Neural cell (in vitro differentiated cells): Measurements from ENCODE around the gene FAM20B. TPM values are rescaled to one million over a fixed set of nuclear protein-coding genes. Genes with fewer than 3 reads are reported as not detected.

ENCODE experiments used
- H2AFZ ChIP-seq: fragments of 200-600, 300-800 bp; sonication (generic), shearing (Covaris generic); 2 replicates; pipeline ENCODE4 v1.6.0; 2014; ENCODE audit warnings: low read depth, mild to moderate bottlenecking, antibody characterized with exemption, low read length, moderate library complexity
- H3F3A ChIP-seq: fragments of 200-600 bp; shearing (Covaris generic); 2 replicates; pipeline ENCODE4 v1.6.1; 2016; ENCODE audit warnings: mild to moderate bottlenecking, moderate library complexity, mixed read lengths, antibody characterized with exemption, low read length; ENCODE audit not compliant: insufficient read depth, poor library complexity, severe bottlenecking
- H3K27ac ChIP-seq: fragments of 200-600, 300-800 bp; sonication (generic), shearing (Covaris generic); 2 replicates; pipeline ENCODE4 v1.5.1; 2014; ENCODE audit warnings: mild to moderate bottlenecking, low read length, moderate library complexity
- H3K27me3 ChIP-seq: fragments of 300-800, 200-600 bp; sonication (generic), shearing (Covaris generic); 2 replicates; pipeline ENCODE4 v1.6.0; 2014; ENCODE audit warnings: mild to moderate bottlenecking, low read depth, low read length, moderate library complexity; ENCODE audit not compliant: insufficient read depth
- H3K36me3 ChIP-seq: fragments of 300-800, 200-600 bp; sonication (generic), shearing (Covaris generic); 2 replicates; pipeline ENCODE4 v1.5.1; 2014; ENCODE audit warnings: mild to moderate bottlenecking, antibody characterized with exemption, low read length, moderate library complexity; ENCODE audit not compliant: insufficient read depth
- H3K4me2 ChIP-seq: fragments of 300-800, 200-600 bp; sonication (generic), shearing (Covaris generic); 2 replicates; pipeline ENCODE4 v1.6.0; 2014; ENCODE audit warnings: mild to moderate bottlenecking, low read length
- H3K4me3 ChIP-seq: fragments of 300-800, 200-600 bp; sonication (generic), shearing (Covaris generic); 2 replicates; pipeline ENCODE4 v1.5.1; 2014; ENCODE audit warnings: mild to moderate bottlenecking, low read length, moderate library complexity
- H3K79me2 ChIP-seq: fragments of 200-600 bp; shearing (Covaris generic); replicated peaks from 2 replicates; pipeline ENCODE4 v1.6.0; 2014; ENCODE audit warnings: mild to moderate bottlenecking, low read length, moderate library complexity; ENCODE audit not compliant: insufficient read depth
- H3K9ac ChIP-seq: fragments of 300-800, 200-600 bp; sonication (generic), shearing (Covaris generic); 2 replicates; pipeline ENCODE4 v1.6.1; 2016; ENCODE audit warnings: mild to moderate bottlenecking, low read length, mixed read lengths
- H3K9me2 ChIP-seq: fragments of 200-600 bp; shearing (Covaris generic); 2 replicates; pipeline ENCODE4 v1.6.1; 2016; ENCODE audit warnings: mild to moderate bottlenecking, low read length, mixed read lengths; ENCODE audit not compliant: insufficient read depth
- H3K9me3 ChIP-seq: fragments of 200-600, 300-800 bp; sonication (generic), shearing (Covaris generic); 2 replicates; pipeline ENCODE4 v1.6.1; 2016; ENCODE audit warnings: mild to moderate bottlenecking, mixed run types, low read length, moderate library complexity, mixed read lengths
- H4K20me1 ChIP-seq: fragments of 200-600 bp; shearing (Covaris generic); 2 replicates; pipeline ENCODE4 v1.6.1; 2016; ENCODE audit warnings: mild to moderate bottlenecking, mixed run types; ENCODE audit not compliant: insufficient read depth
- MXI1 ChIP-seq: fragments of 450-650 bp; conservative IDR thresholded peaks from 2 replicates; pipeline ENCODE4 v1.6.1; 2014; ENCODE audit warnings: antibody characterized with exemption, mild to moderate bottlenecking; ENCODE audit not compliant: poor library complexity, severe bottlenecking
- POLR2AphosphoS5 ChIP-seq: IDR thresholded peaks from 2 replicates; pipeline ENCODE4 v1.6.1; 2012
- RAD21 ChIP-seq: fragments of 450-650 bp; conservative IDR thresholded peaks from 2 replicates; pipeline ENCODE4 v1.6.1; 2014; ENCODE audit warnings: antibody characterized with exemption, mild to moderate bottlenecking, moderate library complexity
- SMC3 ChIP-seq: fragments of 450-650 bp; conservative IDR thresholded peaks from 2 replicates; pipeline ENCODE4 v1.6.1; 2014; ENCODE audit warnings: antibody characterized with exemption, mild to moderate bottlenecking, moderate library complexity; ENCODE audit not compliant: poor library complexity
- polyA plus RNA-seq: library from polyadenylated mRNA; depleted of rRNA; stranded (reverse); fragments of >200 nt; gene quantifications from 2 replicates; pipeline ENCODE4 v1.2.3, GENCODE V29; 2014
- TF ChIP-seq, protein P1 (sequence below): fragments of 450-650 bp; IDR thresholded peaks from 2 replicates; pipeline ENCODE4 v1.5.1; 2014; ENCODE audit warnings: antibody characterized with exemption, mild to moderate bottlenecking, moderate library complexity; ENCODE audit not compliant: poor library complexity, severe bottlenecking

Gene FAM20B
- polyA plus RNA-seq, 1 donor from 2014 or later, result 25.1 TPM

DNA sequence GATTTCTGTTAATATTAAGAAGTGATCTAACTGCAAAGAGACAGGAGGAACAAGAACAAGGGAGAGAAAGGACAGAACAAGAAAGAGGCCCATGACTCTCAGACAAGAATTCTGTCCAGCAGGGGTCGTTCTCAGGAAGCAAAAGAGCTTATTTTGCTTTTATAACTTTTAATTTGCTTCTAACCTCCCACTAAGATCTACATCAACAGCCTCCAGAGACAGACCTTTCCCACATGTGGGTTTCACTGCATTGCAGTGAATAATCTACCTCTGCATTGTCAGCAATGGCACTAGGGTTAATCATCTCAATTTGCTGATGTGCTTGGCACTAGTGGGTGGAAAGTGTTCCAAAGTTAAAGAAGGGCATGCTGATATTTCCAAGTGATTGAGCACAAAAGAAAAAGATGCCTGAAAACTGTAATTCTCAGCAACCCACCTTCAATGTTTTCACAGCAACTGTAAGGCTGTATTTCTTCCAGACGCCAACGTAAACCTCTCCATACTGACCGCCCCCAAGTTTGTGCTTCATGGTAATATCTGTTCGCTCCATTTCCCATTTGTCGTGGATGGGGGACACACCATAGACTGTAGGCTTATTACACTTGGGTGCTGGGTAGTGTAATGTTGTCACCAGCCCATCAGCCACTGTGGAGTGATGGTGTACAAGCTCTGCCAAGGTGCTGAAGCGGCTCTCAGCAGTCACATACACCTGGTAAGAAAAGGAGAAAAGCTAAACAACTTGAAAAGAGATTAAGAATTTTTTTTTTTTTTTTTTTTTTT lies 95.7 kb downstream of the FAM20B start:
- TF ChIP-seq SMC3 (peak; percentile 58), POLR2AphosphoS5 (no peak), RAD21 (peak; percentile 50)
- TF ChIP-seq, protein P1, sequence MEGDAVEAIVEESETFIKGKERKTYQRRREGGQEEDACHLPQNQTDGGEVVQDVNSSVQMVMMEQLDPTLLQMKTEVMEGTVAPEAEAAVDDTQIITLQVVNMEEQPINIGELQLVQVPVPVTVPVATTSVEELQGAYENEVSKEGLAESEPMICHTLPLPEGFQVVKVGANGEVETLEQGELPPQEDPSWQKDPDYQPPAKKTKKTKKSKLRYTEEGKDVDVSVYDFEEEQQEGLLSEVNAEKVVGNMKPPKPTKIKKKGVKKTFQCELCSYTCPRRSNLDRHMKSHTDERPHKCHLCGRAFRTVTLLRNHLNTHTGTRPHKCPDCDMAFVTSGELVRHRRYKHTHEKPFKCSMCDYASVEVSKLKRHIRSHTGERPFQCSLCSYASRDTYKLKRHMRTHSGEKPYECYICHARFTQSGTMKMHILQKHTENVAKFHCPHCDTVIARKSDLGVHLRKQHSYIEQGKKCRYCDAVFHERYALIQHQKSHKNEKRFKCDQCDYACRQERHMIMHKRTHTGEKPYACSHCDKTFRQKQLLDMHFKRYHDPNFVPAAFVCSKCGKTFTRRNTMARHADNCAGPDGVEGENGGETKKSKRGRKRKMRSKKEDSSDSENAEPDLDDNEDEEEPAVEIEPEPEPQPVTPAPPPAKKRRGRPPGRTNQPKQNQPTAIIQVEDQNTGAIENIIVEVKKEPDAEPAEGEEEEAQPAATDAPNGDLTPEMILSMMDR, result peak; percentile 44
- Histone ChIP-seq H3K9me3 (no peaks in the 10 kb centered on the region), H3K79me2 (no peaks in the 10 kb centered on the region), H3K4me2 (no peak overlapping the region), H3K9me2 (no peaks in the 10 kb centered on the region), H3F3A (no peaks in the 10 kb centered on the region), H3K27me3 (no peaks in the 10 kb centered on the region), H2AFZ (no peak overlapping the region), H3K9ac (no peak overlapping the region), H4K20me1 (no peaks in the 10 kb centered on the region), H3K36me3 (no peaks in the 10 kb centered on the region), H3K27ac (no peak overlapping the region), H3K4me3 (no peak overlapping the region)

DNA sequence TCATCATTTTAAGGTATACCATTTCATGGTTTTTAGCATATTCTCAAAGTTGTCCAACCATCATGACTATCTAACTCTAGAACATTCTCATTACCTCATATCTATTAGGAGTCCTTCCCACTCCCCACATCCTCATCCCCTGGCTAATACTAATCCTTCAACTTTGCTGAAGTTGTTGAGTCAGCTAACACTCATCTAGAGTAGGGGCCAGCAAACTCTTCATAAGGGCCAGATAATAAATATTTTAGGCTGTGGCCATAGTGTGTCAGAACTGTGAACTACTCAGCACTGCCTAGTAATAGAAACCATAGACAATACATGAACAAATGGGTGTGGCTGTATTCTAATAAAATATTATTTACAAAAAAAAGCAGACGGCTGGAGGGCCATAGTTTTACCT lies 99.2 kb downstream of the FAM20B start:
- Histone ChIP-seq H2AFZ (no peak overlapping the region), H3K27me3 (no peaks in the 10 kb centered on the region), H3K36me3 (no peaks in the 10 kb centered on the region), H3K9me3 (no peaks in the 10 kb centered on the region), H3K79me2 (no peaks in the 10 kb centered on the region), H4K20me1 (no peaks in the 10 kb centered on the region), H3K4me2 (no peak overlapping the region), H3K9ac (no peak overlapping the region), H3K27ac (no peak overlapping the region), H3K4me3 (no peak overlapping the region), H3K9me2 (no peaks in the 10 kb centered on the region), H3F3A (no peaks in the 10 kb centered on the region)
- no peak for TF ChIP-seq RAD21
- no peak for TF ChIP-seq MXI1

Other genes with a start within 250 kb of the FAM20B start
- gene ANGPTL1, start 154.8 kb upstream of the FAM20B start, polyA plus RNA-seq, result not detected in 2 replicates
- 13.5 and 21.6 TPM in 2 replicates for gene TOR3A, start 56.2 kb downstream of the FAM20B start, polyA plus RNA-seq
- 9.8 and 10.4 TPM in 2 replicates for gene ABL2, start 203.8 kb downstream of the FAM20B start, polyA plus RNA-seq